Suppressor macrophage treated with lipopolysaccharide for 4 hours (primary cell): ENCODE measurements around the gene PGAP3.

Experiments
- DNase-seq: peaks from one replicate; pipeline ENCODE4 v3.0.0-alpha.2; 2020

Gene PGAP3

DNA sequence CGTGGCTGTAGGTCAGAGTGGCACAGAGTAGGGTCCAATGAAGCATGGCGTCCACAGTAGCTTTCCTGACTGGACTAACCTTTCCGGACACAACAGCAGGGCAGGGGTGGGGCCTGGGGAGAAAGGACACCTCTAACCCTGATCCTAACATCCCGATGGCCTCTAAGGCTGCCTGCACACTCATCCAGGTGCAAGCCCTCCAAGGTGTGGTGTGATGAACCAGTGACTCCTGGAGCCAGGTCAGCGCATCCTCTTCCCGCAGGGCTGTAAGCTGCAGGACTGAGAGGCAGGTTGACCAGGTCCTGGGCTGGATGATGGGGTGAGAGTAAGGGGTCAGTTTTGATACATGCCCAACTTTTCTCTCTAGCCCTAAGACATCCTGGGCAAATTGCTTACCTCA lies 8.9 kb upstream of the PGAP3 start:
- DNase-seq = no peak

DNA sequence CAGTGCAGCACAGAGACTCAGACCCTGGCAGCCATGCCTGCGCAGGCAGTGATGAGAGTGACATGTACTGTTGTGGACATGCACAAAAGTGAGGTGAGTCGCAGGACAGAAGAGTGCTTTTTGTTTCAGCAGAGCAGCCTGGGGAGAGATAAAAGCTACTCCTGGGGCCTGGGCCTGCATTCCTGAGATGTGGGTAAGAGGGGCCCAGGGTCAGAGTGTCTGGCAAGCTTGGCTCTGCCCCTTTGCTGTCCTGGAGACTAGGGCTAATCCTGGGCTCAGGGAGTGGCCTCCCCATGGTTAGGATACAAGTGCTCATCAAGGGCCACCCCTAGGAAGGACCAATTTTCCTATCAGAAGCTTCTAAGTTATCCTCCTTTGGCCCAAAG lies 7.2 kb upstream of the PGAP3 start:
- no peak for DNase-seq

DNA sequence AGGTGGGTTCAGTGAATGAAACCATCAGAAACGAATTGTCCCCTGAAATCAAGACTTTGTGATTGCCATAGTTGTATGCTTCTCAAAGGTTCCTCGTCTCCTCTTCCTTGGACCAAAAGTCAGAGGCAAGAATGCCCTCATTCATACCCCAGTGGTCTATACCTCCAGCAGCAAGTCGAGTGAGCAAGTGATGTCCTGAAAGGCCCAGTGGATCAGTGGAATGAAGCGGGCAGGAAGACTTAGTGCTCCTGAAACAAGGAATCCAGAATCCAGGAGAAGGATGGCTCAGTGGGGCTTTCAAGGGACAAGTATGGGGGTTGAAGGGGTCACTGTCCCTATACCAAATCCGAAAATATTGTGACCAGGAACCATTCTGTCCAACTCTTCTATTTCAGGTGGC lies 6.7 kb upstream of the PGAP3 start:
- DNase-seq = no peak

DNA sequence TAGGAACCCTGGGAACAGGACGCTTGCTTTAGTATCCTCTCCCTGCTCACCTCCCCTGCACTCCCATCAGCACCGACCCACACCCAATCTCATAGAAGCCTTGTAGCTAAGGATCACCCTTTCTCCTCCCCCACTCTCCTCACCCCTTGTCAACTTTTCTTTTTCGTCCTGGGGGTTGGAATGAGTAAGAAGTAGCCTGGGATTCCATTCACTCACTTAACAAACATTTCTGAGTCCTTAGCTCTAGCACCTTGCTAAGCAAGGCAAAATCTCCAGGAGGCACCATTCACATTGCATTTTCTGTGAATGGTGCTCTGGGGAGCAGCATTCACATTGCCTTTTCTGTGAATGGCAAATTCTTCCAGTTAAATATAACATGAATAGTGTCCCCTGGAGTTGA lies 1.1 kb upstream of the PGAP3 start:
- no peak for DNase-seq

DNA sequence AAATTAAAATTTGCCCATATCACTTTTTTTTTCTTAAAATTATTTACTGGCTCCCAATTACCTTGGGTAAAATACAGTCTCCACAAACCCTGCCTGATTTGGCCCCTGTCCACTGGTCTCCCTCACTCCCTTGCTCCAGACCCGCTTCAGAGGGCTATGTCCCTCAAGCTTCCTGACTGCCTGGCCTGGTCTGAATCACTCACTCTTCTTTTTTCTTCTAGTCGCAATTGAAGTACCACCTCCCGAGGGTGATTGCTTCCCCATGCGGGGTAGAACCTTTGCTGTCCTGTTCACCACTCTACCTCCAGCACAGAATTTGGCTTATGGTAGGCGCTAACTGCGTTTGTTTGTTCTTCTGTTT lies 598 bp upstream of the PGAP3 start:
- DNase-seq = no peak

DNA sequence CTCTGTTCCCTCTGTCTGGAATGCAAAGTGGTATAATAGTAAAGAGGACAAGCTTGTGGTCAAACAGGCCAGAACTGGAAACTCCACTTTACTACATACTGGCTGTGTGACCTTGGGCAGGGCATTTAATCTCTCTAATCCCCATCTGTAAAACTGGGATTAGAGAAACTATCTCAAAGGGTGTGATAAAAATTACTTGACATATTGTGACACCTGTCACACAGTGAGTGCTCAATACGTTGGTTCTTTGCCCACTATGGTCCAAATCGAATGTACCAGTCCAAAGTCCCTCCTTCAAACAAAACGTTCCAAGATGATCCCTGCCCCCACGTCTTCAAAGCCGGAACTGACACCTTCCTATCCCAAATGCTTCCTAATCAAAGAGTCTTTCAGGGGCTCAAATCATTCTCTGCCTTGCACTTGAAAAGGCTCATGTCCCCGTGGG lies 734 bp downstream of the PGAP3 start:
- DNase-seq = no peak

DNA sequence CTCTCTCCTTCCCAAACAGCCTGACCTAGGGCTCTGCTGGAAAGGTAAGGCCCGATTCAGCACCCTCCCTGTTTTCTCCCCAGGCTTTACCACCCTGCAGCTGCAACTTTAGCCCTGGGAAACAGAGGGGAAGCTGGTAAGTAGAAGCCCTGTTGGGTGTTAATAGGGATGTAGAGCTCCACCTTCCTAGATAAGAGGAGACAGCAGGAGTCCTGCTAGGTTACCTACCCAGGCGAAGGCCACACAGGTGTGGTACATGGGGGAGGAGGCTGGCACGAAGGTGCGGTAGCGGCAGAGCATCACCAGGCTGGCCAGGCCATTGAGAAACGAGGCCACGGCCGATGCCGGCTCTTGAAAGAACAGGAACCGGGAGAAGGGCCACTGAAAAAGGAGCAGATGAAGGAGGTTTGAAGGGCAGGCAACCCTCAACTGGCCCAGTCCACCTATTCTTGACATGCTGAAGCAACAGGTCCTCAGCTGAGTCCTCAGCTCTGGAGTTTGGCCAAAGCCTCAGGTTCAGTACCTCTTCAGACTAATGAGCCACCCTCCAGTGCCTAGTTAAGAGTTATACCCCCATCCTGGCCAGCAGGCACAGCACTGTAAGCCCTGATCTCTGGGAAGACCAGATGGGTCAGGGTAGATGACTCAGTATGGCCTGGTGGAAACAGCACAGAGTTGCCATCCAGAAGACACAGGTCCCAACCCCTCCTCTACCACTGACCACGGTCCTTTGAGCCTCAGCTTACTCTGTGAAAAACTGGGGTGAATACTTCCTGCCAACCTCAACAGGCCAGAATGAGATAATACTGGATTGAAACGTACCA lies 3.3 kb downstream of the PGAP3 start:
- no peak for DNase-seq

DNA sequence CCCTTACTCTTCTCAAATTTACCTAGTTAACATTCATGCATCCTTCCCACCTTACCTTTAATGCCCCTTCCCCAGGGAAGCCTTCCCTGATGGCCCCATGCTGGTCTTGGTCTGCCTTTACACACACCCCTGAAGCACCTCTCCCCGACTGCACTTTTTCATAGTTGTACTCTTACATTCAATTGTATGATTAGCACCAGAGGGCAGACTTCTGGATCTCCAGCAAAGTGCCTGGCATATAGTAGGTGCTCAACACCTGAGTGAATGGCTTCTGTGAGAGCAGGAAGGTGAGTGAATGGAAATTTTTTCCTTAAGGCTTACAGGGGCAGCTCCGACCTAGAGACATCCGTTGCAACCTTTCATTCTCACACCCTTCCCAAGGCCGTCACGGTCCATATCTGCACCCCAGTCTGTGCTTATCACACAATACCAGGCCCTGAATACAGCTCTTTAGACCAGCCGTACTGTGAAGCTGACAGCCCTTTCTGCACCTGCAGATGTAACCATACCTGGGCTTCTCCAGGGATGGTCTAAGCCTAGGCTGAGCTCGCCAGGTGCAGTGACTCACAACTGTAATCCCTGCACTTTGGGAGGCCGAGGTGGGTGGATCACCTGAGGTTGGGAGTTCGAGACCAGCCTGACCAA lies 4.4 kb downstream of the PGAP3 start:
- no peak for DNase-seq

DNA sequence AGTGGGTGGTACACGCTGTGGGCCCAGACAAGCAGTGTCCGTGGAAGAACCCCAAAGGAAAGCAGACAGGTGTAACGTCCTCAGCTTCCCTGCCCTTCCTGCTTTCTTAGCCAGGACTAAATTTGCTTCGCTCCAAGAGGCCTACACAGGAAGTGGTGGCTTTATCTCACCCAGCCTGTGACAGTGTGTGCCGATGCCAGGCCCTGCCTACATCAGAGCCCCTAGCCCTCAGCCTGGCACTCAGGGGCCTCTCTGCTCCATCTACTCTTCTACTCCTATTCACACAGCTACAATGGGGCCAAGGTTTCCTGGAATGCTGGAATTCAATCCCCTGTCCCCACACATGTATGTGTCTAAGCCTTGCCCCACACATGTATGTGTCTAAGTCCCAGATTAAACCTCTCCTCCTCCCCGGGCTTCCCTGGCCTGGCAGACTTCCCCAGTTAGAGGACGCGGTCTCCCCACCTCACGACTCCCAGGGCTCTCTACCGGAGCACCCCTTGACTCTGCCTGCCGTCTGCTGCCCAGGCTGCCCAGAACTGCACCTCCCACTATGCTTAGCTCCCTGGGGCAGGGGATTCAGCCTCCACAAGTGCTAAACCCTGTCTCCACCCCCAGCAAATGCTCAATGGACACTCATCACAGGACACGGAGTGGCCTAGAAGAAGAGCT lies 8.2 kb downstream of the PGAP3 start:
- no peak for DNase-seq

DNA sequence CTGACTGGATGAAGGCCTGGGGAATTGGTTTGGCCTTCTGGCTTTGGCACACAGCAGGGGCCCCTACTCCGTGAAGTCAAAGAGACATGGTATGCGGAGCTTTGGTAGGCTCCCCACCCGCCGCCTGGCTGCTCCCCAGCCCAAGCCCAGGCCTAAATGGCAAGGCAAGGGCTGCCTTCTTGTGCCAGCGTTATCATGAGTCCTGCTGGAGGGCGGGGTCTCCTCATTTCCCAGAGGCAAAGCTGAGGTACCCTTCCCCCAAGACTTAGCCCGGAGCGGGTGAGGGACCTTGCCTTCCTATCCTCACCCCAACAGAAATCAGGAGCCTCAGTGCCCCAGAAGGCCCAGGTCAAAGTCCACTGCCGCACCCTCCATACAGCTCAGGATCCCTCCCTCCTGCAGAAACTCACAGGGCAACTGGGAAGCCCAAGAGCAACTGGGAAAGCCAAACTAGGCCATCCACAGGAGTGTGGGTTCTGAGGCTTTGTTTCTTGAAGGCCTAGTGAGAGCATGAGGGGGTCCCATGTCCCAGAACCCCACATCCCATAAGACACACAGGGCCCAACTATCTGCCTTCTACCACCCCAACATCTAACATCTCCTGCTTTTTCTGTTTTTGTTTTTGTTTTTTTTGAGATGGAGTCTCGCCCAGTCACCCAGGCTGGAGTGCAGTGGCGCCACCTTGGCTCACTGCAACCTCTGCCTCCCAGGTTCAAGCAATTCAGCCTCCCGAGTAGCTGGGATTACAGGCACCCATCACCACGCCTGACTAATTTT lies 9.3 kb downstream of the PGAP3 start:
- DNase-seq = no peak

DNA sequence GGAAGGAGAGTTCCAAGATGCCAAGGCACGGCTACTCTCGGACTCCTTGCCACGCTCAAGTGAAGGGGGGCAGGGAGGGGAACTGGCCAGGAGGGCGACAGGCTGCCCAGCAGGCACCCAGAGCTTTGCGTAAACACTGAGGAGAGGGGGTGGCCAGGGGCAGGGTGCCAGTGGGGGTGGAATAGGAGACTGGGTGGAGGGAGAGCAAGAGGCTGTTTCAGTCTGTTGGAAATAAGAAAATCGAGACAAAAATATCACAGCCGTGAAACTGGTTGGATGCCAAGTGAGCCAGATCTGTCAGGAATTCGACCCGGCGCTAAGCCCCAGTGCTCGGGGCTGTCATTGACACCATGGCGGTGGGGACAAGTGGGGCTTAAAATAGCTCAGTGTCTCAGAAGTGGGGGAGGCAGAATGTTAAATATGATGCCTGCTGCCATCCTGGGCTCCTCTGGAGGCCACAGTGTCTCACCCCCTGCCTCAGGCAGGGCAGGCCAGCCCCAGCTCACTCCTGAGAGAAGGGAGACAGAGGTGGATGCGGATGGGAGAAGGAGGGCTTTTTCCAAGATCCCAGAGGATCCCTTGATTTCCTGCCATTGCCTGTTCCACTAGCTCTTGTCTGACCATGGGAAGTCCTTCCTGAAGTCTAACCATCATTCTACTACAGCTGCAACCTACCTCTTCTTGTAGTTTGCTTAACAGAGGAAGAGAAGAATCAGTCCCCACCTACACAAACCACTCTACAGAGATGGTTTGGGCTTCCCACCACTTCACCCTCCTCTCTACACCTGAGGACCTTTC lies 10.1 kb downstream of the PGAP3 start:
- no peak for DNase-seq

DNA sequence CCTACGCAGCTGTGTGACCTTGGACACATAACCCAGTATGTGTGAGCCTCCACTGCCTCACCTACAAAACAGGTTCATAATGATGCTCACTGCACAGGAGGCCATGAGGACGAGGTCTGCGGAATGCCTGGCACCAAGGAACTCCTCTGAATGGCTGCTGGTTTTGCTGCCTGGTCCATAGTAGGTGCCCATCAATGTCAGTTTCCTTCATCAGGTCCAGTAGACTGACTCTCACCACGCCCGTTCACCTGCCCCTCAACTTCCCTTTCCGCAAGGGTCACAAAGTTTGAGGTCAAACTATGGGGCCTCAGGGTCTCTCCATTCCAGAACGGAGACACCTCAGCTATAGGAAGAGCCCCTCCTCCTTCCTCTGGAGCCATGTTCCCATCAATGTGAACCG lies 10.8 kb downstream of the PGAP3 start:
- DNase-seq = no peak

DNA sequence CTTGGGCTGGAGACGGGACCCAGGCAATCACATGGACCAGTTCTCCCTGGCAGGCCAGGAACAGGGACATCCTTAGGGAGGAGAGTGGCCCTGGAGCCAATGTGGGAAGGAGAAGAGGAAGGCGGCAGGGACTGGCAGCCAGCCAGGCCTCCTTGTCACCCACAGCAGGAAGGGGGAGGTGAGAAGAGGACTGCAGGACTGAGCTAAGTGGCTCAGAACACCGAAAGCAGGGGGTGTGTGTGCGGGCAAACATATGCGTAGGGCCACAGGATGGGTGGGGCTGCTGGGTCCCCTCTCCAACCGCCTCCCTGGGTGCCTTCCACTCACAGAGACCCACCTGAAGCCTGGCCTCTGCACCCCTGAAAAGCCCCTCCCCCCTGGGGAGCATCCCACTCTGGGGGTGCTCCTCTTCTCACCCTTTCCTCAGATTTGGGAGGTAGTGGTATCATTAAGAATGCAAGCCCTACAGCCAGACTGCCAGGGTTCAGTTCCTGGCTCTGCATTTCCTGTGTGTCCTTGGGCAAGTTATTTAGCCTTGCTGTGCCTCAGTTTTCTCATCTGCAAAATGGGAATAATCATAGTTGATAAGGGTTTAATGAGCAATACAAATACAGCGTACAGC lies 11.5 kb downstream of the PGAP3 start:
- peak; percentile 27 for DNase-seq

DNA sequence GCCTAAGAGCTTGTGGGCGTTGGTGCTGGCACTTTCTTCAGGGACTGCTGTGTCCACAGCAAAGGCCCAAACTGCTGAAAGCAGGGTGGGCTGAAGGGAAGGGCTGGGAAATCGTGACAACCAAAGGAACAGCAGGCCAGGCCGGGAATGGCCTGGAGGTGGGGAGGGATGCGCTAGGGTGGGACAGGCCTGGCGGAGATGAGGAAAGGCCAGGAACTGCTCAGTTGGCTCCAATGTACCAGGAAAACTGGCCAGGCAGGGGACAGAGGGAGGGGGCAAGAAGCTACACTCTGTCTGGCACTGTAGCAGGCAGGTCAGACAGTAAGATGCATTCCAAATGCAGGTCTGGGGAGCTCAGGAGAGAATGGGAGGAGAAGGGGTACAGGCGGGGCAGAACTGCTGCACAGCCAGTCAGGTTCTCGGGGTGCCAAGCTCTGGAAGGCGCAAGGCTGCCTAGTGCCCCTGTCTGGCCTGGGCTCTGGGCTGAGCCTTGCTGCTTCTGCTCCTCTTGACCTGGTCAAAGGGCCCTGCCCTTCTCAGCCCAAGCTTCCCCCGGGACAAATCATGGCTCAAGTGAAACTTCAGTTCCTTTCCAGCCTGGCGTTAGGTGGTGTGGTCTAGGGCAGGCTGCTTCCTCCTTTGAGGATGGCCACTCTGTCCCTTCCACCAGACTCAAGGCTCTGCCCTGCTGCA lies 12.3 kb downstream of the PGAP3 start:
- DNase-seq = no peak

DNA sequence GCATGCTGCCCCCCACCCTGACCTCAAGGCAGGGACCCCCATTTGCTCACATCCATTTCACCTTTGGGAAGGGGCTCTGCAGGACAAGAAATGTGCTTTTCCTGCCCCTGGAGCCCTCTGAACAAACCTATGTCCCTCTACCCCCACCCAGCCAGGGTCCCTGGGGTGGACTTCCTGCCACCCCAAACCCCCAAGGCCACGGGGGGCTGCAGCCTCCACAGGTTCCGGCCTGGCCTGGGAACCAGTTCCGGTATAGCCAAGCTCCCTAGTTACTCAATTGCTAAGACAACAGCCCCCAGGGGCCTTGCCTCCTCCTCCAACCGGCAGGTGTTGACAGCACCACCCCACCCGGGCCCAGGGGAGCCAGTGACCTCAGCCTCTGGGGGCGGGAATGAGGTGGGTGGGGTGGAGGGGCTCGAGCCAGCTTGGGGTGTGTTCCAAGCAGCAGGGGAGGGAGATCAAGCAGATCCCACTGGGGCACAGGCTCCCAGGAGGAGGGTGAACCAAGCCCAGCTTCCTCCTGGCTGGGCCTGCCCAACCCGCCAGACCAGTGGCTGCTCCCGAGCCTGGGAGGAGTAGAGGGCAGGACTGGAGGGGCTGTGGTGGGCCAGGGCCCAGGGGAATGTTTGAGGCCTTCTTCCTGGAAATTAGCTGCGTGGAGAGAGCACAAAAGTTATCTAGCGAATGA lies 13.0 kb downstream of the PGAP3 start:
- no peak for DNase-seq

DNA sequence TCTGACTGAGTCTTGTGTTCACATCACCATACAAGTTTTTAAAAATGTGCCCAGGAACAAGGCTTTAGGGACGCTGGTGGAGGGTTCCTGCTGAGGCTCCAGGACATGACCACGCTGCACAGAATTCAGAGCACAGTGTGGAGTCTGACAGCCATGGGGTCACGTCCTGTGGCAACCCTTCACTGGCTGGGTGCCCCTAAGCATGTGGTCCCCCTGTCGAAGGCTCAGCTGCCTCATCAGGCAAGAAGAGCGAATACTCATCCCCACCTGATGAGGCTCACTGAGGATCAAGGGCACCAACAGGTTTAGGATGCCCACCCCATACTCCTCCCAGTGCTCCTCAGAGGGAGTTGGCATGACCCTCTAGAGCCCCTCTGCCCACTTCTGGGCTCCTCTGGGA lies 13.7 kb downstream of the PGAP3 start:
- DNase-seq = no peak

DNA sequence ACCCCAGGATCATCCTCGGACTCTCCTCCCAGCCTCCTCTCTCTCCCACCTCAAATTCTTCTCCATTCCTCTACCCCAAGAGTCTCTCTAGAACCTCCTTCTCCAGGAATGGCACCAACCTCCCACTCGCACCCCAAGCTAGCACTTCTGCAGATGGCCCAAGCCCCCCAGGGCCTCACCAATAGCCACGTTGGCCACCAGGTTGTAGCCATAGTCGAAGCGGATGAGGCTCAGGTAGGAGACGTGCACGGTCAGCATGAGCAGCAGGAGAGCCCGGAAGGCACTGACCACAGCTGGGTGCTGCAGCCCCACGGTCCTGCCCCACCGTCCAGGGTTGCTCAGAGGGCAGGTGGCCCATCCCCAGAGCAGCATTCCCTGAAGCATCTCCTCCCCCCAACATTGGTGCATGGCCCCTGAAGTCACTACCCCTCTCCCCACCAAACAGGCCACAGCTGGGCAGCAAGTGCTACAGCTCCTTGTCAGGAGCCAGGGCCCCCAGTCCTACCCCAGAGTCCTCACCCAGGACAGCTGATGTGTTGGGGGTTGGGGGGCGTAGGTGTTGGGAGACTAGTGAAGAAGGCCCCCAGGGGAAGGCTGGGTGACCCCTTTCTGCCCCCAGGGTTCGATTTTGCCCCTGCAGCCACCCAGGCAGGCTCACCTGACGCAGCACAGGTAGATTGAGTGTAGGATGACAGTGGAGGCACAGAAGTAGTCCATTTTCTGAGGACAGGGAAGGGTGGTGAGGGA lies 14.3 kb downstream of the PGAP3 start:
- DNase-seq = no peak

DNA sequence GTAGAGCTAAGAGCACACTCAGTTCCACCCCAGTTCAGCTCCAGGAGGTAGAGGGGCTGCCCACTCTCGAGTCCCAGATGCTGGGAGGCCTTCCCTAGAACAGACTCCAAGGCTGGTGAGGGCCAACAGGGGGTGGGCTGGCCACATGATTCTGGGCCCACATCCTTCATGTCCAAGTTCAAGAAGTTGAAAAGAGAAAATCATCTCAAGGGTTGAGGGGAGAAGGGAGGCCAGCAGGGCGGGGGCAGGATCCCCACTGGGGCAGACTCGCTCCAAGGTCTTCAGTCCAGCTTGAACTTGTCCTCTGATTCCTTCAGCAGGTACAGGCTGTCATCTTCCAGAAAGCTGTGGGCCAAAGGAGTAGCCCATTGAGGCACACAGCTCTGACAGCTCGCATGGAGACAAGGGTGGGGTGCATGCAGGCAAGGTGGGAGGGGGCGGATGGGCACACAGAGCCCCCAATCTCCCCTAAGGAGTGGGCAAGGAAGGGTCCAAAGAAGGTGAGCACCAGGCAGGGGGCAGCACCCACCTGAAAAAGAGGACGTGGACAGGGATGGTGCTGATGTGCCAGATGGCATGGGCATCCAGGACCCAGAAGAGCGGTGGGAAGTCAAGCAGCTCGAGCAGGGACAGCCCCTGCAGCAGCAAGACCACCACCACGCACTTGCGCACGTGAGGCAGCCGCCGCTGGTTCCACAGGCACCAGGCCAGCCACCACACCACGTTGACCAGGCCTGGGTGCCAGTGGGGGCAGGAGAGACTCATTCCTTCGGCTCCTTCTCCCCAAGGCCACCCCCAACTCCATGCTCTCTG lies 15.1 kb downstream of the PGAP3 start:
- DNase-seq = no peak
